HG02938 (cell line): ENCODE data around the gene ABCC1.

ENCODE experiments used
- ATAC-seq: cut with Tn5 transposase; IDR thresholded peaks from one replicate; pipeline ENCODE4 v1.9.1; 2021; ENCODE audit warnings: mild to moderate bottlenecking, moderate library complexity; ENCODE audit not compliant: unreplicated experiment

ABCC1 gene

DNA sequence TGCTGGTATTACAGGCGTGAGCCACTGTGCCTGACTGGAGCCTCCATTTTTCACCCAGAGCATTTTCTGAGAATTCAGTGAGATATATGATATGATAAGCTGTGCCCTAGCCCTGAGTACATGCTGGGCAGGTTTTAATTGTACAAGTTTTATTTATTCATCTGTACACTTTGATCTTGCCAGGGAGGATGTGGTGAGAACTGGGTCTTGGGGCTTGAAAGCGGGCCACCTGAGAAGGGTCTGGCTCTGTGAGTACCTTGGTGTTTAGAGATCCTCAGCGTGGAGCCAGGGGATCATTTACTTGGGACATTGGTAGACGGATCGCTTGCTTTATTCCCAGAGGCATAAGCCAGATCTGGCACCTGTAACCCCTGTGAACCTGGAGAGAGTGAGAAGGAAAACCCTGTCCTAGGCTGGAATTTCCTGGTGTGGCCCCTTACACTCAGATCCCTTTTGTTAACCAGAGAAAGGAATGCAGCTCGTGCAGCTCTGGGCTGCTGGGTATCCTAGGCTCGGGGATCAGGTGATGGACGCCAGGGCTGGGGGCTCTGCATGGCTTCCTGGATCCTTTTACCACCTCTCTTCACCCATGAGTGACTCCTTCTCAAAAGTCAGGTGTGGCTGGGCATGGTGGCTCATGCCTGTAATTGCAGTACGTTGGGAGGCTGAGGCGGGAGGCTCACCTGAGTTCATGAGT, 91.9 kb downstream of the ABCC1 start:
- no peak for ATAC-seq

DNA sequence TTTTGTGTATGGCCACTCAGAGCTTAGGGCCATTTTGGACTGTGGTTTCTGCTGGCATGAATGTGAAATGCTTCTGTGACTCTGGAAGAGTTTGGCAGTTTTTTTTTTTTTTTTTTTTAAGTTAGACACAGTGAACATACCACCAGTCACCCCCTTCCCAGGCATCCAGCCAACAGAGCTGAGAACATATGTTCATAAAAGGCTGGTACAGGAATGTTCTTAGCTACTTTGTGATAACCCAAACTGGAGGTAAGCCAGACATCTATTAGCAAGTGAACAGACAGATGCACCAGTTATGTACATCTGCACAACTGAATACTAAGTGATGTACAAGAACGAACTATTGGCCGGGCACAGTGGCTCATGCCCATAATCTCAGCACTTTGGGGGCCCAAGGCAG, 92.7 kb downstream of the ABCC1 start:
- no peak for ATAC-seq

- ATAC-seq, result no peak
Observed at GRCh38 chr16:16045296-16045695, 95.9 kb downstream of the ABCC1 start.

DNA sequence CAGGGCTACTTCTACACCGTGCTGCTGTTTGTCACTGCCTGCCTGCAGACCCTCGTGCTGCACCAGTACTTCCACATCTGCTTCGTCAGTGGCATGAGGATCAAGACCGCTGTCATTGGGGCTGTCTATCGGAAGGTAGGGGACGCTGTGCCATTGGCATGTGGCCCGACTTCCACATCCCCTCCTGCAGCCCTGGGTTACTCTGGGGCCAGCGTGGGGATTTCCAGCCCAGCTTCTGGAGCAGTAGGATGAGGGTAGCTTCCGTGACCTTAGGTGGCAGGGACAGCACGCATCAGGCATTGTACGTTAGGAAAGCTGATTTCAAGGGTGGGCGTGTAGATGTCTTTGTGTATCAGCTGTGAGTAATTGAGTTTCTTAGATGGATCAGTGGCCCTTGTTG, 96.5 kb downstream of the ABCC1 start:
- no peak for ATAC-seq

- ATAC-seq, result no peak
Observed at GRCh38 chr16:16047761-16048160, 98.3 kb downstream of the ABCC1 start.

DNA sequence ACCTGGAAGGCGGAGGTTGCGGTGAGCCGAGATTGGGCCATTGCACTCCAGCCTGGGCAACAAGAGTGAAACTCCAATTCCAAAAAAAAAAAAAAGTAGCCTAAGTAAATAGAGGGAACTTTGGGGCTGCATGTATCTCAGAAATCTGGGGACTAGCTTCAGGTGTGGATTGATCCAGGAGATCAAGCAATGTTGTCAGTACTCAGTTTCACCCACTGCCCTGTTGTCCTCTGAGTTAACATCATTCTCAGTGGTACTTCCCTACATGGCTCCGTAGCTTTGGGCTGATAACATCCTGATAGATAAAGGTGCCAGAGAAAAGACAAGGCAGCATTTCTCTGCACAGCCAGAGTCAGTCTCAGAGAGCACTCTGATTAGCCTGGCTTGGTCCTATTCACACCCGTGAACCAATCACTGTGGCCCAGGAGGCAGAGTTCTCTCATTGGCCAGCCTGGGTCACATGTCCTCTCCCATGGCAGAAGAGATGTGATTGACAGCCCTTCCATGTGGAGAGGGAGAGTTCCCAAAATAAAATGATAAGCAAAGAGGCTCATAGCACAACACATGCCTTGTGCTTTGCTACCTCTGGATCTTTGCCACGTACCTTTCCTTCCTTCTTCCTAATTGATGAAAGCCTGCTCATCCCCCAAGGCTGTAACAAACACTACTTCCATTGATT, 99.6 kb downstream of the ABCC1 start:
- no peak for ATAC-seq

- ATAC-seq, result no peak
Observed at GRCh38 chr16:16050106-16050505, 100.7 kb downstream of the ABCC1 start.

- no peak for ATAC-seq
Observed at GRCh38 chr16:16051132-16051531, 101.7 kb downstream of the ABCC1 start.

- ATAC-seq, result no peak
Observed at GRCh38 chr16:16052916-16053315, 103.5 kb downstream of the ABCC1 start.

DNA sequence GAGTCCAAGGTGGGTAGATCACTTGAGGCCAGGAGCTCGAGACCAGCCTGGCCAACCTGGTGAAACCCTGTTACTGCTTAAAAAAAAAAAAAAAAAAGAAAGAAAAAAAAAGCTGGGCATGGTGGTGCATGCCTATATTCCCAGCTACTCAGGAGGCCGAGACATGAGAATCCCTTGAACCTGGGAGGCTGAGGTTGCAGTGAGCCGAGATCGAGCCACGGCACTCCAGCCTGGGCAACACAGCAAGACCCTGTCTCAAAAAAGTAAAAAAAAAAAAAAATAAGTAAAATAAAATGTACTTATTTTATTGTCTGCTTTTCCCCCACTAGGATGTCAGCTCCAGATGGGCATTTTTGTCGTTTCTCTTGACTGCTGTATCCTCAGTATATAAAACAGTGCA, 107.7 kb downstream of the ABCC1 start:
- no peak for ATAC-seq

- no peak for ATAC-seq
Observed at GRCh38 chr16:16059160-16059559, 109.7 kb downstream of the ABCC1 start.

- no peak for ATAC-seq
Observed at GRCh38 chr16:16059895-16060590, 110.6 kb downstream of the ABCC1 start.

- ATAC-seq, result no peak
Observed at GRCh38 chr16:16062023-16062937, 112.9 kb downstream of the ABCC1 start.

- ATAC-seq, result no peak
Observed at GRCh38 chr16:16063683-16064082, 114.3 kb downstream of the ABCC1 start.

DNA sequence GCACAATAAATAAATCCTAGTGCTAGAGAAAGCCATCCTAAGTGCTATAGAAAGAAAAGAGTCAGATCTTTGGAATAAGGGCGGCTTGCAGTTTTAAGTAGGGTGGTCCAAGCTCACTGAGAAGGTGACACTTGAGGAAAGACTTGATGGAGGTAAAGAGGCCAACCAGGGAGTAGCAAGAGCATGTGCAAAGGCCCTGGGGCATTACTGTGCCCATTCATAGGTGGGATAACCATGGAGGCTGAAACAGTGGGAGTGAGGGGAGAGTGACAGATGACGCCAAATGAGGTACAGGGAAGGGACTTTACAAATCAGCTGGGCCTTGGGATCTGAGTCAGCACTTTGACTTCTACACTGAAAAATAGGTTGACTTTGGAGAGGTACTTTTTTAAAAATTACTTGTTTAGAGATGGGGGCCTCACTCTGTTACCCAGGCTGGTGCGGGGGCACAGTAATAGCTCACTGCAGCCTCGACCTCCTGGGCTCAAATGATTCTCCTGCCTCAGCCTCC, 115.5 kb downstream of the ABCC1 start:
- ATAC-seq, result no peak

DNA sequence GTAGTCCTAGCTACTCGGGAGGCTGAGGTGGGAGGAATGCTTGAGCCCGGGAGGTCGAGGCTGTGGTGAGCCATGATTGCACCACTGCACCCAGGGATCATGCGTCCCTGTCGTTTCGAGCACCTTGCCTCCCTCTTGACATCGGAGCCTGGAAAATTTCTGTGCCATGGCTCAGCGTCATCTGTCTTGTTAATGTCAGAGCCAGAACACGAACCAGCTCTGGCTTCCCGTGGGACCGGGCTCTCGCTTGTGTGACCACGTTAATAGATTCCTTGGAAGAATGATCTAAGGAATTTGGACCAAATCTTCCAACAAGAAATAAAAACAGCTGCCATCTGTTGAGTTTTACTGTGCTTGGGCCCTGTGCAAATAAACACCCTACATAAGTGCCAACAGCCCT, 117.7 kb downstream of the ABCC1 start:
- no peak for ATAC-seq

DNA sequence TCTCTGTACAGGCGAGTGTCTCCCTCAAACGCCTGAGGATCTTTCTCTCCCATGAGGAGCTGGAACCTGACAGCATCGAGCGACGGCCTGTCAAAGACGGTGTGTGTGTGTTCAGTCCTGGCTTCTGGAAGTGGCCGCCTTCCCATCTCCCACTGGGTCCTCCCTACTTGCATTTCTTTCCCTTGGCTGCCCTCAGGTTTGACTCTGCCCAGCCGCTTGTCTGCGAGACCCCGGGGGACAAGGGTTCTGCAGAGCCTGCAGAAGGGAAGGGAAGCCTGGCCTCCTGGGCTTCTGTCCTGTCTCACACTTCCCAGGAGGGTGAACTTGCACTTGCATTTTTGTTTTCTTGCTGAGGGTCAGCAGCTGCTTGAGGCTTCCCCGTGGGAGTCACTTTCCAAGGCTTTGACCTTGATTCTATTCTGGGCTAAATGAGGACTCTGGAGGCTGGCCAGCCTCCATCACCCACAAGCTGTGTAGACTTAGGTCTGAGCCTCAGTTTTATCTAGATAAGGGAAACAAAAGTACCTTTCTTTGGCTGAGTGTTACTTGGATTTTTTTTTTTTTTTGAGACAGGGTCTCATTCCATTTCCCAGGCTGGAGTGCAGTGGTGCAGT, 122.3 kb downstream of the ABCC1 start:
- ATAC-seq, result no peak

- no peak for ATAC-seq
Observed at GRCh38 chr16:16073001-16073545, 123.7 kb downstream of the ABCC1 start.

DNA sequence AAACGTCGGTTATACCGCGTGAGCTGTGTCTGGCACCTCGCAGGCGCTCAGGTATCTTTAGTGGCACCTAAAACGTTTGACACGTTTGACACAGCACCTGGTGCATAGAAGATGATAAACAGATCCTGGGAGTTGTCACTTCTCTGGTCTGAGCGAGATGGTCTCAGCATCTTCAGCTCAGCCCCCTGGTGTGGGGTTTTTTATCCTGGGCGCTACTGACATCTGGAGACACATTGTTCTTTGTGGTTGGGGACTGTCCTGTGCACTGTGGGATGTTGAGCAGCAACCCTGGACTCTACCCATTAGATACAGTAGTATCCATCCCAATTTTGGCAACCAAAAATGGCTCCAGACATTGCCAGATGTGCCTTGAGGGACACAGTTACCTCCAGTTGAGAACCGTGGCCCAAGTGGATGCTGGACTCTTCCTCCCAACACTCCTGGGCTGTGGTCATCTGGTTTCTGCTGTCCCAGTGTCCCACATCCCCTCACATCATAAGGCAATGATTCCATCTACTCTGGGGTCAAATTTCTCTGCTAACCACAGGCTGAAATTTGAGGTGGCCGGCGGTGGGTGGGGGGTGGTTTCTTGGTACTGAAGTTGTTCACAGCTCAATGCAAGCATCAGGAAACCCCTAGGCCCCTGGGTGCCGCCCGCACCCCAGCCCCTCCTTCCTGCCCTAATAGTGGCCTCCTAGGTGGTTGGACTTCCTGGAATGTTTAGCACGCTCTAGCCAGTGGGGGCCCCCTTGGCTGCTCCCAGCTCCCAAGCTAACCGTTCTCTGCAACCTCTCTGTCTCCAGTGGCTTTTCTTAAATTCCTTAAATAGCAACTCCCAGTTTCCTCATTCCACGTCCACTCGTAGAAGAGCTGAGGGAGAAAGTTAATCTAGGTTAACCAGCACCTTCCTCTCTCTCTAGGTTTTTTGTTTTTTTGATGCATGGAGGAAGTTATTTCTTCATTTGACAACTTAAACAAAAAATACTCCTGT, 124.8 kb downstream of the ABCC1 start:
- no peak for ATAC-seq
